Testis (tissue), 2 donors: ENCODE data around the gene CTSW.

Experiments used
- CTCF ChIP-seq, 3 experiments: fragments of 450-650 bp in 2 of 3; fragments of 200-600 bp in 1 of 3; sonication (generic) in 1 of 3; IDR thresholded peaks; one replicate each; pipeline ENCODE4 v1.5.1; 2016 to 2019; ENCODE audit warnings: antibody characterized with exemption in 3 of 3, mild to moderate bottlenecking in 2 of 3, moderate library complexity in 1 of 3
- POLR2A ChIP-seq: fragments of 450-650 bp; IDR thresholded peaks from one replicate; pipeline ENCODE4 v1.6.1; 2017; ENCODE audit warnings: antibody characterized with exemption, mild to moderate bottlenecking, moderate library complexity

GRCh38 chr11:65869643-65870306 lies 9.9 kb upstream of the CTSW start:
- no peak for TF ChIP-seq CTCF (IDR thresholded peaks at IDR 0.05)
- no peak for TF ChIP-seq POLR2A
